ENCODE results near the gene AMOTL1.

DNA sequence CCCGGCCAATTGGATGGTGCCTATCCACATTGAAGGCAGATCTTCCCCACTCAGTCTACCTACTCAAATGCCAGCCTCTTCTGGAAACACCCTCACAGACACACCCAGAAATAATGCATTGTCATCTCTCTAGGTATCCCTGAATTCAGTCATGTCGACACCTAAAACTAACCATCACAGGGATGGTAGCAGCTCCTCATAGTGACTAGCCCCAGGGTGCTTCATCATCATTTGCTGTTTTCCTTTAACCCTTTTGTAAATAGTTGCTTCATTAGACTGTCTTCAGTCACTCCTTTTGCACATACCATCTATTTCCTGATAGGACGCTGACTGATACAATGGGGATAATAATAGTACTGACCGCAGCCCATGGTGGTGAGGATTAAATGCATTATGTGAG lies 18.8 kb upstream of the AMOTL1 start:
- TF ChIP-seq POLR2A (IDR thresholded peaks at IDR 0.05), result no peak
- TF ChIP-seq, protein P1, sequence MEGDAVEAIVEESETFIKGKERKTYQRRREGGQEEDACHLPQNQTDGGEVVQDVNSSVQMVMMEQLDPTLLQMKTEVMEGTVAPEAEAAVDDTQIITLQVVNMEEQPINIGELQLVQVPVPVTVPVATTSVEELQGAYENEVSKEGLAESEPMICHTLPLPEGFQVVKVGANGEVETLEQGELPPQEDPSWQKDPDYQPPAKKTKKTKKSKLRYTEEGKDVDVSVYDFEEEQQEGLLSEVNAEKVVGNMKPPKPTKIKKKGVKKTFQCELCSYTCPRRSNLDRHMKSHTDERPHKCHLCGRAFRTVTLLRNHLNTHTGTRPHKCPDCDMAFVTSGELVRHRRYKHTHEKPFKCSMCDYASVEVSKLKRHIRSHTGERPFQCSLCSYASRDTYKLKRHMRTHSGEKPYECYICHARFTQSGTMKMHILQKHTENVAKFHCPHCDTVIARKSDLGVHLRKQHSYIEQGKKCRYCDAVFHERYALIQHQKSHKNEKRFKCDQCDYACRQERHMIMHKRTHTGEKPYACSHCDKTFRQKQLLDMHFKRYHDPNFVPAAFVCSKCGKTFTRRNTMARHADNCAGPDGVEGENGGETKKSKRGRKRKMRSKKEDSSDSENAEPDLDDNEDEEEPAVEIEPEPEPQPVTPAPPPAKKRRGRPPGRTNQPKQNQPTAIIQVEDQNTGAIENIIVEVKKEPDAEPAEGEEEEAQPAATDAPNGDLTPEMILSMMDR (IDR thresholded peaks at IDR 0.05), result no peak

Measured in right lobe of liver (tissue), 4 donors.